Uterus (tissue), 2 donors: ENCODE results near the gene STYK1.

ENCODE experiments used
- POLR2A ChIP-seq, 2 donors: fragments of 450-650 bp; IDR thresholded peaks; one replicate each; pipeline ENCODE4 v1.6.1; 2016; ENCODE audit warnings: antibody characterized with exemption in 2 of 2, mild to moderate bottlenecking in 1 of 2, moderate library complexity in 1 of 2
- TF ChIP-seq, protein P1 (sequence below), 4 experiments: fragments of 200-600 bp in 2 of 4; fragments of 450-650 bp in 2 of 4; sonication (generic) in 2 of 4; IDR thresholded peaks; one replicate each; pipeline ENCODE4 v1.5.1; 2016 to 2019; ENCODE audit warnings: antibody characterized with exemption in 4 of 4, mild to moderate bottlenecking in 2 of 4, moderate library complexity in 1 of 4

DNA sequence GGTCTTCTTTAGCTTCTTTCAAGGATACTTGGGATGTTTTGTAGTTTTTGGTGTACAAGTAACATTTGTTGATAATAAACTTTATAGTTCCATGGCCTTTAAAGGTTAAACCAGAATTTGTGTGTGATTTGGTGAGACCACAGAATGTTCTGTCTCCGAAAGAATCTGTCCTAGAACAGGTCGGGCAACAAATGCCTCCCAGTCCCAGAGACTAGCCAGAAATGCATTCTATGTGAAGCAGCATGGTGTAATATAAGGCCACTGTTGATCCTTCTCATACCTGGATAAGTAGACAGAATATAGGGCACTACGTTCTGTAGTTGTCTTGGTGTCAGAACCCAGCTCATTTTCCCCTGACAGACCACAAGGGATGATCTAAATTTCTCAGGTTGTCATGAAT is 10.0 kb downstream of the STYK1 start:
- TF ChIP-seq, protein P1, sequence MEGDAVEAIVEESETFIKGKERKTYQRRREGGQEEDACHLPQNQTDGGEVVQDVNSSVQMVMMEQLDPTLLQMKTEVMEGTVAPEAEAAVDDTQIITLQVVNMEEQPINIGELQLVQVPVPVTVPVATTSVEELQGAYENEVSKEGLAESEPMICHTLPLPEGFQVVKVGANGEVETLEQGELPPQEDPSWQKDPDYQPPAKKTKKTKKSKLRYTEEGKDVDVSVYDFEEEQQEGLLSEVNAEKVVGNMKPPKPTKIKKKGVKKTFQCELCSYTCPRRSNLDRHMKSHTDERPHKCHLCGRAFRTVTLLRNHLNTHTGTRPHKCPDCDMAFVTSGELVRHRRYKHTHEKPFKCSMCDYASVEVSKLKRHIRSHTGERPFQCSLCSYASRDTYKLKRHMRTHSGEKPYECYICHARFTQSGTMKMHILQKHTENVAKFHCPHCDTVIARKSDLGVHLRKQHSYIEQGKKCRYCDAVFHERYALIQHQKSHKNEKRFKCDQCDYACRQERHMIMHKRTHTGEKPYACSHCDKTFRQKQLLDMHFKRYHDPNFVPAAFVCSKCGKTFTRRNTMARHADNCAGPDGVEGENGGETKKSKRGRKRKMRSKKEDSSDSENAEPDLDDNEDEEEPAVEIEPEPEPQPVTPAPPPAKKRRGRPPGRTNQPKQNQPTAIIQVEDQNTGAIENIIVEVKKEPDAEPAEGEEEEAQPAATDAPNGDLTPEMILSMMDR (IDR thresholded peaks at IDR 0.05): no peak
- TF ChIP-seq POLR2A (IDR thresholded peaks at IDR 0.05): no peak
